ENCODE data around the gene CCNY.

- no peak for TF ChIP-seq POLR2AphosphoS5 (IDR thresholded peaks at IDR 0.05; ENCODE audit: borderline replicate concordance, low read depth, low read length)
- no peak for TF ChIP-seq EZH2 (IDR thresholded peaks at IDR 0.05)
- no peak for TF ChIP-seq FOXP2 (optimal IDR thresholded peaks at IDR 0.05; ENCODE audit: control extremely low read depth, extremely low read length, insufficient read depth)
Observed at GRCh38 chr10:35532141-35532540, 195.8 kb downstream of the CCNY start.
